Suprapubic skin (tissue), 4 donors: ENCODE results near the gene RSPO1. TPM values are rescaled to one million over a fixed set of nuclear protein-coding genes. Genes with fewer than 3 reads are reported as not detected.

ENCODE experiments used
- DNase-seq, 2 donors: peaks; one replicate each; pipeline ENCODE4 v3.0.0-alpha.2; 2019; ENCODE audit warnings: low spot score in 2 of 2
- H3K27ac ChIP-seq: fragments of 200-600 bp; sonication (generic); one replicate; pipeline ENCODE4 v1.5.1; 2019
- H3K27me3 ChIP-seq: fragments of 200-600 bp; sonication (generic); one replicate; pipeline ENCODE4 v1.5.1; 2019
- H3K36me3 ChIP-seq: fragments of 200-600 bp; sonication (generic); one replicate; pipeline ENCODE4 v1.5.1; 2019
- H3K4me1 ChIP-seq: fragments of 200-600 bp; sonication (generic); one replicate; pipeline ENCODE4 v1.5.1; 2019
- H3K4me3 ChIP-seq: fragments of 200-600 bp; sonication (generic); one replicate; pipeline ENCODE4 v1.5.1; 2019; ENCODE audit warnings: mild to moderate bottlenecking
- H3K9me3 ChIP-seq: fragments of 200-600 bp; sonication (generic); one replicate; pipeline ENCODE4 v1.5.1; 2019
- CTCF ChIP-seq, 2 donors: fragments of 200-600 bp in 1 of 2; fragments of 450-650 bp in 1 of 2; sonication (generic) in 1 of 2; IDR thresholded peaks; one replicate each; pipeline ENCODE4 v1.5.1; 2016 to 2019; ENCODE audit warnings: antibody characterized with exemption in 2 of 2, mild to moderate bottlenecking in 1 of 2, moderate library complexity in 1 of 2
- EP300 ChIP-seq: sonication (generic); formaldehyde crosslinking; IDR thresholded peaks from one replicate; pipeline ENCODE4 v1.6.1; 2017; ENCODE audit warnings: antibody characterized with exemption
- POLR2A ChIP-seq, 2 donors: fragments of 450-650 bp; IDR thresholded peaks; one replicate each; pipeline ENCODE4 v1.6.1; 2017; ENCODE audit warnings: antibody characterized with exemption in 2 of 2, mild to moderate bottlenecking in 2 of 2, moderate library complexity in 2 of 2
- POLR2AphosphoS5 ChIP-seq, 3 donors: sonication (generic); formaldehyde crosslinking; IDR thresholded peaks; one replicate each; pipeline ENCODE4 v1.6.1; 2017; ENCODE audit warnings: antibody characterized with exemption in 3 of 3
- WGBS: methylation state at CpG from one replicate; pipeline ENCODE4 v1.1.5; 2018; 5-methylcytosine and 5-hydroxymethylcytosine counted together
- total RNA-seq, 4 donors: library from RNA; depleted of rRNA; stranded (reverse); fragments of >200 nt; gene quantifications; one replicate each; pipeline ENCODE4 v1.1.0, GENCODE V29; 2016

RSPO1 gene
- total RNA-seq, 4 donors from 2014 or later: 2.1 to 9.7 (median 6.7) TPM

- no peak for DNase-seq
- H3K36me3 ChIP-seq: no peaks in the 10 kb centered on the region
- TF ChIP-seq EP300 (no peak), POLR2A (IDR thresholded peaks at IDR 0.05) (no peak), POLR2AphosphoS5 (IDR thresholded peaks at IDR 0.05) (no peak), CTCF (IDR thresholded peaks at IDR 0.05) (no peak)
- H3K4me3 ChIP-seq: no peak overlapping the region
- peaks cover 7% of the 10 kb centered on the region for H3K4me1 ChIP-seq
- WGBS: 79% methylated on average over 2 of the region's 2 CpGs
- no peak overlapping the region for H3K27ac ChIP-seq
- H3K9me3 ChIP-seq: no peaks in the 10 kb centered on the region
- H3K27me3 ChIP-seq: peaks cover 11% of the 10 kb centered on the region
Observed at GRCh38 chr1:37609994-37610393, 24.7 kb downstream of the RSPO1 start.

GRCh38 chr1:37609002-37609401 is 25.7 kb downstream of the RSPO1 start:
- peaks cover 11% of the 10 kb centered on the region for H3K27me3 ChIP-seq
- TF ChIP-seq EP300 (no peak), POLR2AphosphoS5 (IDR thresholded peaks at IDR 0.05) (no peak), CTCF (IDR thresholded peaks at IDR 0.05) (no peak), POLR2A (IDR thresholded peaks at IDR 0.05) (no peak)
- no peaks in the 10 kb centered on the region for H3K36me3 ChIP-seq
- no peak for DNase-seq
- no peak overlapping the region for H3K4me3 ChIP-seq
- H3K27ac ChIP-seq: no peak overlapping the region
- H3K4me1 ChIP-seq: peaks cover 9% of the 10 kb centered on the region
- 46% methylated on average over 2 of the region's 2 CpGs for WGBS
- no peaks in the 10 kb centered on the region for H3K9me3 ChIP-seq

GRCh38 chr1:37606481-37607263 is 28.0 kb downstream of the RSPO1 start:
- Histone ChIP-seq H3K36me3 (no peaks in the 10 kb centered on the region), H3K27ac (peak overlapping the region; percentile 43), H3K4me1 (peaks cover 13% of the 10 kb centered on the region), H3K9me3 (no peaks in the 10 kb centered on the region), H3K4me3 (no peak overlapping the region), H3K27me3 (peaks cover 8% of the 10 kb centered on the region)
- peak in 1 of 2 donors; percentile 59 for DNase-seq
- 69% methylated on average over 15 of the region's 15 CpGs for WGBS
- TF ChIP-seq POLR2A (IDR thresholded peaks at IDR 0.05) (no peak), POLR2AphosphoS5 (IDR thresholded peaks at IDR 0.05) (no peak), EP300 (no peak), CTCF (IDR thresholded peaks at IDR 0.05) (no peak)

GRCh38 chr1:37605806-37606474 is 28.8 kb downstream of the RSPO1 start:
- peaks cover 13% of the 10 kb centered on the region for H3K4me1 ChIP-seq
- 55% methylated on average over 8 of the region's 9 CpGs for WGBS
- peak overlapping the region; percentile 43 for H3K27ac ChIP-seq
- no peak for TF ChIP-seq POLR2A (IDR thresholded peaks at IDR 0.05)
- no peak for TF ChIP-seq EP300
- TF ChIP-seq CTCF (IDR thresholded peaks at IDR 0.05): no peak
- no peak for TF ChIP-seq POLR2AphosphoS5 (IDR thresholded peaks at IDR 0.05)
- DNase-seq: peak in 1 of 2 donors; percentile 69
- no peak overlapping the region for H3K4me3 ChIP-seq
- no peaks in the 10 kb centered on the region for H3K9me3 ChIP-seq
- peaks cover 8% of the 10 kb centered on the region for H3K27me3 ChIP-seq
- H3K36me3 ChIP-seq: no peaks in the 10 kb centered on the region

GRCh38 chr1:37605061-37605650 is 29.5 kb downstream of the RSPO1 start:
- no peak for DNase-seq
- peaks cover 8% of the 10 kb centered on the region for H3K27me3 ChIP-seq
- peaks cover 13% of the 10 kb centered on the region for H3K4me1 ChIP-seq
- no peak overlapping the region for H3K4me3 ChIP-seq
- H3K27ac ChIP-seq: no peak overlapping the region
- H3K9me3 ChIP-seq: no peaks in the 10 kb centered on the region
- H3K36me3 ChIP-seq: no peaks in the 10 kb centered on the region
- TF ChIP-seq POLR2AphosphoS5 (IDR thresholded peaks at IDR 0.05): no peak
- TF ChIP-seq CTCF (IDR thresholded peaks at IDR 0.05): no peak
- TF ChIP-seq POLR2A (IDR thresholded peaks at IDR 0.05): no peak
- no peak for TF ChIP-seq EP300
- WGBS: 56% methylated on average over 9 of the region's 12 CpGs
